NCI-H1105 (cell line): ENCODE results near the gene GPR55.

Experiments
- DNase-seq: peaks from one replicate; lab custom pipeline; 2025; lab: John Stamatoyannopoulos, UW

GPR55 gene

DNA sequence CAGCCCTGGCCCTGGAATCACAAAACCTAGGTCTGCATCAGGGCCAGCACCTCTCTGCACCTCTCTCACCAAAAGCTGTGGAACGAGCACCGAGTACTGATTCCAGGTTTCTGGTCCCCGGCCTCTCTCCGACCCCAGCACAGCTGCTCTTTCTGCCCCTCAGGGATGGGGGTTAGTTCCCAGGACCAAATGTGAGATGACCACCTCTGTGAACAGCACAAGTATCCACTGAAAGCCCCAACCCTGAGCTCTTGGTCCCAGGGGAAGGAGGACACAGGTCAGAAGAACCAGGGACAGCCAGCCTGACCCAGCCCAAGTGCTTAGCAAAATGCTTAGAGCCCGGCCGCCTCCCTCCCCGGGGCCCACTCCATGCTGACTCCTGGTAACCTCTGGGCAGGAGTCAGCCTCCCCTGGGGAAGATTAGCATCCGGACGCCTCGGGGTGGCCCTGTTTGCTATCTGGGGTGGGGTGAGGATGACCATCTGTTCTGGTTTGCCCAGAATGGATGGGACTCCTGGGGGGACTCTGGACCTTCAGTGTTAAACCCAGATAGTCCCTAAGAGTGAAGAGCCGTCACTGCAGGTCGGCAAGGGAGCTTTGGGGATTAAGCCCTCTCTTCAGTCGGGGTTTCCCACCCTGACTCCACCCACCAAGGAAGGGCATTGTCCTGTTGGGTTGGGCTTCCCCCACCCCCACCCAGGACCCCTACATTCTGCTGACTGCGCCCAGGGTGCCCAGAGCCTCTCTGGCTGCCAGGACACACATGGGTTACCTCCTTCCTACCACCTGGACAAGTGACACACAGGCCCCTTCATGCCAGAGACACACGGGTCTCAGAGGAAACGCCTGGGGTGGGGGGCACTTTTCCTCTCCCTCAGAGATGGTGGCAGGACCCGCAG lies 9.4 kb upstream of the GPR55 start:
- DNase-seq, result no peak

DNA sequence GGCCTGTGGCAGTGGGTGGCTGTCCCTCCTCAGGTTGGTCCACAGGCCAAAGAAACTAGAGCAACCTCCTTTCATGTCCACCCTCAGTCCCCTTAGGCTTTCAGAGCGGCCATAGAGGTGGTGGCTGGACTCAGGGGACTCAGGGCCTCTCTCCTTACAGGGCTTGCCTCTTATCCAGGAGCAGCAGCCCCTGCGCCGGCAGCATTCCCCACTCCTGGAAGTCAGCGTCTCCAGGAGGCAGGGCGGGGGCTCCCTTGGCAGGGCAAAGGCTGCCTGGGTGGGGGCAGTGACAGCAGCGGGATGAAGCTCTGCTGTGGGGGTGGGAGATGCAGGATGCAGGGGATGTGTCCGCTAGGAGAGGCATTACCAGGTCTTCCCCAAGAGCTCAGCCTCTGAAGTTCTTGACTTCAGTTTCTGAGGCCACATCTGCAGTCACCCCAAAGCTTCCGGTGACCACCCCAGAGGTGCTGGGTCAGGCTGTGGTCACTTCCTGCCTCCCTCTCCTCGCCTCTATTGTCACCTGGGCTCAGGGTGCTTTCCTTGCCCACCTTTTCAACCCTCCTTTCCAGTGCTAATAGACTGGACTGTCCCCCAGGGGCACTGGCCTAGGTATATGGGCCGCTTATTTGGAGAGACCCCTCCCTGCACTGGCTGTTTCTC lies 8.6 kb upstream of the GPR55 start:
- DNase-seq, result no peak

DNA sequence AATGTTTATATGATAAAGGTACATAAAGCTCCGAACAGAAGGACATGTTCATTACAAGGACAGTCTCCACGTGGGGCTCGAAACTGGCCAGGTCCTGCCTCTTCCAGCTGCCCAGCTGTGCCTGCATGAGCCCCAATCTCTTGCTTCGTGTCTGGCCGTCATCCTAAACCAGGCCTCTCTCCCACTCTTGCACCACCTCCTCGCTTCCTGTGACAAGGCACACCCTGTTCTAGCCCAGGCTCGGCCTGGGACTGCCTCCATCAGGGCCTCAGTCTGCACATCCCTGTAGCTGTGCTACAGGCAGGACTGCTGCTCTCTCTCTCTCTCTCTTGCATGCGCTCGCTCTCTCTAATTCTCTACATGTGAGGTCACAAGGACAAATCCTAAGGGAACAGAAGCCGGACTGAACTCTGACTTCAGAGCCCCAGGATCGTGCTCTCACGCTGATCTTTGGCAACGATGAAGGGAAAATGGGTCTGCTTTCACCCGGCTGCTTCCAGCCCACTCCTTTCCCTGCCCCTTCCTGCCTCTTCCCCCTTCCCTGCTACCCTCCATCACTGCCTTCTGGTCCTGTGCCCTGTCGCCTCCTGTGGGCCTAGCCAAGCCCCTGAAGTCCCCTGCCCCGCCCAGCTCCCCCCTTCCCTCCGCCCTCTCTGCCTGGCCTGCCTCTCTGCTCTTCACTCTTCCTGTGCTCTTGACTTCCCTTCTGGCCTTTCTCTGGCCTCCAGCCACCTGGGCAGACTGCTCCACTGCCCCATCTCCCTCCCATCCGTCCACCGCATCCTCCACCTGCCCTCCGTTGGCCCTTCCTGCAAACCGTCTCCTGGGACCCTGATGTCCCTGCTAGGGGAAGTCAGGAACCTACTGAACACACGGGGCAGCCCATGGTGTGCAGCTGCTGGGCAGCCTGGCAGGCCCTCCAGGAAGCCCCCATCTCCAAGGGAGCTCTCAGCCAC lies 7.8 kb upstream of the GPR55 start:
- no peak for DNase-seq

DNA sequence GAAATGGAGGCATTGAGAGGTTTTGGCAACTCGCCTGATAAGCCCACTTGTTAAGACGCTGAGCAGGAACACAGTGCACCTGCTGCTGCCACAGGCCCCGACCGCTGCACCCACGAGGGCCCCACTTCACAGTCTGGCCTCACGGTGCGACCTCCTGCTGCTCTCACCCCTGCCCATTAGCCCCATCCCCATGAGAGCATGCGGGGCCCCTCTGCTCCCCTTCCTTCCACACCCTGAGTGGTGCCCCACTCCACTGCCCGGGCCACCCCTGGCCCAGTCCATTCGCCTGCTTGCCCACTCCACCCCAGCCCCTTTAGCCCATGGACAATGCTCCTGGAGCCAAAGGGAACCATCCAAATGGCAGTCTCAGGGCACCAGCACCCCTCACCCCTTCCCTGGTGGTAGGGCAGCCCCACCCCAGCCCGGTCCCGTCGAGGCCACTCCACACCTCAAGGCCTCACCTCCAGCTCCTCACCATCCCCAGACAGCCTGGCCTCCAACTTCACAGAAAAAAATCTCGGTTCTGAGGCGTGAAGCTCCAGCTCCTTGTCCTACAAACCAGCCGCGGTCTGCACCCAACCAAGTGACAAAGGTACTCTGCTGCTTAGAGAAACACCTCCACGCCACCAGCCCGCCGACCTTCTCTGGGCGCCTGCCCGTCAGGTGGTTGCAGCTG lies 6.7 kb upstream of the GPR55 start:
- DNase-seq, result no peak

DNA sequence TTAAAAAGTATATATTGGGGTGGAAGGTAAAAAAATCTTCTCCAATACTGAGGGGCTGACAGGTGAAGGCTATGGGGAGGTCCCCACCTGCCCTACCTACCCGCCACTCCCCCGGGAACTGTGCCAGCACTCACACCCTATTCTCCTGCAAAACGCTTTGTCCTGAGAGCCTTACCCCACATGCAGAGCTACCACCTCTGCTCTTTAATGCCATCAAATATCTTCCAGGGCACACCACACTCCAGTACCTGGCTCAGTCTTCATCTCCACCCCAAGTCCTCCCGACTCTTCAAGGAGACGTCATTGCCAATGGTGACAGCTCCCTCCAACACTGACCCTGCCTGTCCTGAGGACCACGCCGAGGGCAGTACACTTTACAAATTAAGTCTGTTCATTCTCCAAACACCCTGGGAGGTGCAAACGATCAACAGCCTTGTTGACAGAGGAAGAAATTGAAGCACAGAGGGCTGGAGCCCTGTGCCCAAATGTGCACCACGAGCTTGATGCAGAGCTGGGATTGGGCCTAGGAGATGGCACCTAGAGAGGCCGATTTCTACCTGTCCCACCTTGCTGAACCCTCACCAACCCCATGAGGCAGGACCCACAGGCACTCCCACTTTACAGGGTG lies 6.0 kb upstream of the GPR55 start:
- DNase-seq, result no peak

DNA sequence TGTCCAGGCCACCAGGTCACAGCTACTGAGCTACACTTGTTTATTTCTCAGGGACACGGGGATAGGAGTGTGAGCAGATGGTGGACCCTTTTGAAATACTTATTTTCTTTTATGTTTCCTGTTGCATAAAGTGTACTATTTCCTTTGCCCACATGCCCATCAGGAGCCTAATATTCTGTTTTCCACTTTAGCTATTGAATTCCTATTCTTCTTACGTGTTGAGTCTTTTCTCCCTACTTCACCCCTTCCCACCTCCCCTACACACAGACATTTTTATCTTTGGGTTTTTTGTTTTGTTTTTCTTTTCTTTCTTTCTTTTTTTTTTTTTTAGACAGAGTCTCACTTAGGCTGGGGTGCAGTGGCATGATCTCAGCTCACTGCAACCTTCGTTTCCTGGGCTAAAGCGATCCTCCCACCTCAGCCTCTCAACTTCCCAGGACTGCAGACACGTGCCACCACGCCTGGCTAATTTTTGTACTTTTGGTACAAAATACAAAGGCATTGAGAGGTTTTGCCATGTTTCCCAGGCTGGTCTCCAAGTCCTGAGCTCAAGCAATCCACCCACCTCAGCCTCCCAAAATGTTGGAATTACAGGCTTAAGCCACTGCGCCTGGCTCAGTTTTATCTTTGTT lies 5.2 kb upstream of the GPR55 start:
- no peak for DNase-seq

DNA sequence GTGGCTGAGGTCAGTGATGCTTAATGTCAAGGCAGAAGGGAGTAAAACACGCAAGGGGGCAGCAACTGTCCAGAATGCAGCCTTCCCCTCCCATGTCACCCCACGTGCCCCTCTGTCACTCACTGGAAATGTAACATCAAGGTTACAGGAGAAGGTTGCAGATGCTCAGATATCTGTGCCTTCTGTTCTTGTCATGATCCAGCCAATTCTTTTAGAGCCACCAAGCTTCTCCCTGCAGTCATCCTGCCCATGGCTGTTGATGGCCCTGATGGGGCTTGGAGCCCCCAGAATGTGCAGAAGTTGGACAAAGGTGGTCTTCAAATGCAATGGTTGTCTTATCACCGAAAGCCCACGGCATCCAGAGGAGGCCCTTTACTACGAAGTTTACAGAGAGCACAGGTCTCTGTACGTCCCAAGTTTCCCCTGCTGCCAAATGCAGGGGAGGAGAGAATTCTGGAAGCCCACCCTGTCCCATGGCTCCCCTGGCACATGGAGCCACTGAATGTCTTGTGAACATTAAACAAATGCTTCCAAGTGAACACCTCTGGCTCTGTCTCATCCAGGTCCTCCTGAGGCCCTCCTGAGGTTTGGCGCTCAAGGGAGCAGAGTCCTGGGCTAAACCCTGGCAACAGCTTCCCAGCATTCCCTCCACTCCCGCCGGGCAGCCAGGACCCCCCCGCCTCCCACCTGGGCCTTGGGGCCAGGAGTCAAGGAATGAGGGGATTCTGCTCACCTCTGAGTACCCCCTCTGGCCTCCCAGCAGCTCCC lies 4.5 kb upstream of the GPR55 start:
- no peak for DNase-seq

DNA sequence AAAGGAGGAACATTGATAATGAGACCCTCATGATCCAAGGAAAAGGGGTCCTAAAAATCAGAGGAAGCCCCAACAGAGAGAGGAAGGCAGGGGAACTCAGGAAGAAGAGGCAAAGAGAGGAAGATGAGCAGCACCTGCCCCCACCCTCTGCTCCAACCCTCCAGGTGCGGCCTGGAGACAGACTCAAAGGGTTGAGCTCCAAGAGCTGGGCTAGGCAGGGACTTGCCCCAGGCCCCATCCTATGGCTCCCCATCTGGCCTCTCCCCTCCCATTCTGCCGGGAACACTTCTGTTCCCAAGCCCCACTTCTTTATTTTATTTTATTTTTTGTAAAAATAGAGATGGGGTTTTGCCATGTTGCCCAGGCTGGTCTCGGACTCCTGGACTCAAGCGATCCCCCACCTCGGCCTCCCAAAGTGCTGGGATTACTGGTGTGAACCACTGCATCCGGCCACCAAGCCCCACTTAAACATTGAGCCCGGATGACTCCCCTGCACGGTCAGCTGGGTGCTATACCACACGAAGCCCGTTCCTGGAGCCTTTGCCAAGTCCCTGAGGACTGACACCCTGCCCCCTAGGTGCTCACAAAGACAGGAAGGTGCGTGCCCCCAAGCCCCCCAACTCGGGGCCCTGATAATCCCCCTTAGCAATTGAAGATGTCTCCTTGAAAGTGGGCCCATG lies 3.8 kb upstream of the GPR55 start:
- no peak for DNase-seq

DNA sequence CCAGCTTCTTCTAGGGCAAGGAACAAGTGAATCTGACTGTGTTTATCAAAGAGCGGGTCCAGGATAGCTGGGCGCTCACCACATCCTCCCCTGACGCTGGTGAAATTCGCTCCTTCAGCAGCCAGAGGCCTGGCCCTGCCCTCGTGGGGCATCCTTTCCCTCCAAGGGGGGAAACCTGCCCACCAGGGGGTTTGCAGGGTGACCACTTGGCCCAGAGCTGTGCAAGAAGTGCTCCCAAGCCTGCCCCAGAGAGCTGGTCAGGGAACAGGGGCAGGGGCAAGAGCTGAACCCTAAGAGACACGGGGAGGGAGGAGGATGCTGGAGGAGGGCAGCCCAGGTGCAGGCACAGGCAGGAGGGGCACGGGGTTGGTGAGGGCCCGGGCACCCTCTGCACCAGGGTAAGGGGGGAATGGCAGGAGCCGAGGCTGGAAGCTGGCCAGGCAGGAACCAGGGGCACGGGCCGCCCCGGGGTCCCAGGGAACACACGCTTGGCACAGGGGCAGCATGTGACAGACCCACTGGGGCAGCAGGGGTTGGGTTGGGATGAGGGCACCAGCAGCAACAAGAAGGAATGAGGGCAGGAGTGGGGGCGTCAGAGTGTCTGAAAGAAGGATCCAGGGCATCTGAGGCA lies 2.8 kb upstream of the GPR55 start:
- DNase-seq, result no peak

DNA sequence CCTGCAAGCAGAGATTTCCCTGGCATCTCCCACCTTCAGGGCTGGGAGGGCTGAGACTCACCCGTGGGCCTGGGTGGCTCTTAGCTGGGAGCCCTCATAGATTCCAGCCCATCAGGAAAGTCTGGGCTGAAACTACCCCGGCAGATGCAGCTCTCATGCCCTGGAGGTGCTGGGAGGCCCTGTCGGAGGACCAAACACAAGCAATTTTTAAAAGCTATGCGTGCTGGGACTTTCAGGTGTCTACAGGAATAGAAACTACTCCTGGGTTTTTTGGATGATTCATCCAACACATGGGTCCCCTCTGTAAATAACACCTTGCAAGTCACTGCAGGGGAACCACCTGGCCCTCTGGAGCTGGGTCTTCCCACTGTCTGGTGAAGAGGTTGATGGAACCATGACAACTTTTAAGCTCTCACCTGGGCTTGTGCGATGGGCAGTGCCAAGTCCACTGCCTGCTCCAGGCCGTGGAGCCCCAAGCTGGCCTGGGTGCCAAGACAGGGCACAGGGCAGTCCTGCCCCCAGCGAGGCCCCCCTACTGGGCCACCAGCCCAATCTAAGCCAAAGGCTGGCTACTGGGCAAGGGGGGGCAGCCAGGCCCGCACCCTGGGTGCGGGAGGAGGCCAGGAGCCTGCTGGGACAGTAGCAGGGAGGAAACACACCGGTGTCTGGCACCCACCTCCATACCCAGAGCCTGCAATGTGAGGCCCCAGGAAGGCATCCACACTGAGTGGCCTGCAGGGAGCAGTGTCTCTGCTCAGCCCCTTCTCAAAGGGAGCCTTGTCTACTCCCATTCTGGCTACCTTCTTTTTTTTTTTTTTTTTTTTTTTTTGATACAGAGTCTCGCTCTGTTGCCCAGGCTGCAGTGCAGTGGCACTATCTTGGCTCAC lies 1.1 kb upstream of the GPR55 start:
- DNase-seq, result no peak

DNA sequence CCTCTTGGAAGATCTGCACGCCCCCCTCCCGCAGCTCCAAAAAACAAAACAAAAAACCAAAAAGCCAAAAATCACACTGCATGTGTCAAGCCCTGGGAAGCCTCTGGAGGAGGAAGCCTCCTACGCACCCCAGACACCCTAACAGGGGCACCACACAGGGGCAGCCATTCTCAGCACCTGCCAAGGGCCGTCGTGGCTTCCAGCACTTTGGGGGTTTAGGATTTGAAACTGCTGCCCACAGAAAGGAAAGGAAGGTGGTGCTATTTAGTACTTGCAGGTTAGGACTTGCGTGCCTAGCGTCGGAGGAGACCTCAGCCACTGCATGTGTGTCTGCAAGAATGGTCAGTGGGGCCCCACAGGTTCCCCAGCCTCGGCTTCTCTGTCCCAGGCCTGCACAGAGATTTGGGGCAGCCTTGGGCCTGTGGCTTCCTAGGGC lies 419 bp upstream of the GPR55 start:
- no peak for DNase-seq

DNA sequence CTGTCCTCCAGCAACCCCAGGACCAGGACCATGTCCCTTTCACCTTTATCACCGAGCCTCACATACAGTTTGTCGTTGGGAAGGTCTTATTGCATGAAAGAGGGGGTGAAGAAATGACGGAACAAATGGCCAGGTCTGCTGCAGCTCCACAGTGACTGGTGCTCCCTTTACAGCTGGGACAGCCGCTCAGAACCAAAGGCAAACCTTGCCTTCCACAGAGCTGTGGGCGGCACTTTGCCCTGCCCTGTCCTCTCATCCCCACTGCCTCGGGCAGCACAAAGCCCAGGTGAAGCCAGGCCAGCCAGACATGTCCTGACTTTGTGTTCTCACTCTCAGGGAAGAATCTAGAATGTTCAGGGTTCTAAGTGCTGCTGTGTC lies 961 bp downstream of the GPR55 start:
- no peak for DNase-seq

DNA sequence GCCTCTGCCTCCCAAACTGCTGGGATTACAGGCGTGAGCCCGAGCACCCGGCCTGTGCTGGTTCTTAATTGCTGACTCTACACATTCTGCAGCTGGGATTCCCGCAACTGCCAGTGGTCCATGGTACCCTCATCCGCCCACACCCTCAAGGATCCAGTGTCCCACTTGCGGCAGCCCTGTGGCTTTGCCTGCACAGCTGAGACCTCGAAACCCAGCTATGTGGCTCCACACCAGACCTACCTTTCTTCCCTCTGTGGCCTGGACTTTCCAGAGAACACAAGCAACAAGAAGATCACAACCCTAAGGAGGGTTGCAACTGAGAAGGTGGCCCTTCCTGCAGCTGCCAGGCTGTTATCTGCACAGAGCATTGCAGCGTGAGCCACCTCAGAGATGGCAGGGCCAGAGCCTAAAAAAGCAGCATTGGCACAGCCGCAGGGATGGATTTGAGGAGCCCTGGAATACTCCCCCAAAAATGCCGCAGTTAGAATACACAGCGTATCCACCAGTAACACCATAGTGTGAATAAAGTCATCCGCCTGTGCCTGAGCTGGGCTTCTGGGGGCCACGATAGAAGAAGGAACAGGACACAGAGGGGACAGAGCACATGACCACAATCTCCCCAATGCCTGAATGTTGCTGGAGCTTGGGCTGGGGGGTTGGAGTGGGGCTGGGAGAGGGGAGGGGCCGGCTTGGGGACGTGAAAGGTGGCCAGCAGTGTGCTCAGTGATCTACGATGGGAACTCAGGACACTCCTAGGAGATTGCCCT lies 1.9 kb downstream of the GPR55 start:
- DNase-seq, result no peak

DNA sequence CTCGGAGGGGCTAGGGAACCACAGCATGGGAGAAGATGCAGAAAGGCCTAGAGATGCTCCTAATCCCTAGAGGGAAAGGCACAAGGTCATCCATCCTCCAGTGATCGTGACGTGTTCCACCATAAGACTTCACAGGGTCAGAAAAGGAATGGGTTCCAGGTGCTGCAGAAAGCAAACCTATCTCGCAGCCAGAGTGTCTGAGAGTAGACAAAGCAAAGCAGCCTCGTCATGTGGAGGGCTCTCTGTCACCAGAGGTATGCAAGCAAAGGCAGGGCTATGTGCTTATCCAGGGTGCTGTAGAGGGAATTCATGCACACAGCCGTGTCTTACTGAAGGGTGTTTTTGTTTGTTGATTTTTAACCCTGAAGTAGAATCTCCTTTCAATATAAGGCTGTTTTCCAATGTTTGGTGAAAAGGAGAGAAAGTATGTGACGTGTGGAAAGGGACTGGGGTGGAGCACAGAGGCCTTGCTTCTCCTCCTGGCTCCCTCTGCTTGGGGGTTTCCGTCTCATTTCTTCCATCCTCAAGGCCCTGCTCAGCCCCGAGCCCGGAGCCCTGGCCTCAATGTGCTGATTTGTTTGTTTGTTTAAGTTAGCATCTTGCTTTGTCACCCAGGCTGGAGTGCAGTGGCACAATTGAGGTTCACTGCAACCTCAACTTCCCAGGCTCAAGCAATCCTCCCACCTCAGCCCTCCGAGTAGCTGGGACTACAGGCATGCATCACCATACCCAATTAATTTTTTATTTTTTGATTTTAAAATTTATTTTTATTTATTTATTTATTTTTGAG lies 3.0 kb downstream of the GPR55 start:
- no peak for DNase-seq

DNA sequence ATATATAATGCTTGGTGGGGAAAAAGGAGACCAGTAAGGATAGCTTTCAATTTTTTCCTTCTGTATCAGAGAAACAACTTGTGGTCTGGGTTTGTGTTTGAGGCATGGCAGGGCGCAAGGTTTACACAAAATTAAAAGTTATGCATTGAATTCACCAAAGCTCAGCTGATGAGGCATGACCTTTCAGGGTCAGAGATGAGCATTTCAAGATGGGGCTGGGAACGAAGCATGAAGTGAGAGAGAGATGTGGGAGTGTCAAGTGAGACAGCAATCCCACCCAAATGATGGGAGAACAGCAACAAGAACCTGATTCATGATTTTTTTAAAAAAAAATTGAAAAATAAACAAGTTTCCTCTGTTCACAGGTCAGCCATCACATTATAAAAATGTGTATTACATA lies 4.9 kb downstream of the GPR55 start:
- no peak for DNase-seq

DNA sequence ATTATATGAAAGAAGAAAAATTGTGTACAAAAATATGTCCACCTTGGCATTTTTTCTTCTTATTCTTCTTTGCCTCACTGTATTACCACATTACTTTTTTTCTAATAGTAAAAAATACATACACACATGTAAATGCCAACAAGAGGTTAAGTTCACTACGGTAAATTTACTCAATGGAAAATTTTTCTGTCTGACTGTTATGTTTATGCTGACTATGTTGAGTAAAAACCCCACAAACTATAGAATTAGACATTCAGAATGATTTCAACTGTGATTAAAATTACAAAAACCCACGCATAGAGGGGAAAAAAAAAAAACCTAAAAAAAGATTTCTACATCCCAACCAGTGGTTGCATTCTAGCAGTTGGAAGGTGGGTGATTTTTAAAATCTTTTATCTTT lies 5.4 kb downstream of the GPR55 start:
- DNase-seq, result no peak
